Mucosa of descending colon (tissue), 3 donors: ENCODE measurements around the gene LGR6. TPM values are rescaled to one million over a fixed set of nuclear protein-coding genes. Genes with fewer than 3 reads are reported as not detected.

Source experiments
- ATAC-seq: fragments of 200-7000 bp; cut with Tn5 transposase; one replicate; pipeline ENCODE4 v1.9.1; 2020; ENCODE audit warnings: mild to moderate bottlenecking, moderate library complexity
- DNase-seq, 3 donors: peaks; one replicate each; pipeline ENCODE4 v3.0.0-alpha.2; 2020
- H3K36me3 ChIP-seq: fragments of 200-600 bp; one replicate; pipeline ENCODE4 v1.8.0; 2021; ENCODE audit warnings: low read depth, mild to moderate bottlenecking
- H3K4me1 ChIP-seq: fragments of 200-600 bp; one replicate; pipeline ENCODE4 v1.8.0; 2021; ENCODE audit warnings: low read depth, mild to moderate bottlenecking
- H3K4me3 ChIP-seq: fragments of 200-600 bp; one replicate; pipeline ENCODE4 v1.8.0; 2021; ENCODE audit warnings: mild to moderate bottlenecking
- H3K9me3 ChIP-seq: fragments of 200-600 bp; one replicate; pipeline ENCODE4 v1.8.0; 2021; ENCODE audit warnings: mild to moderate bottlenecking
- CTCF ChIP-seq: fragments of 200-600 bp; IDR thresholded peaks from one replicate; pipeline ENCODE4 v1.8.0; 2022; ENCODE audit warnings: antibody characterized with exemption, mild to moderate bottlenecking
- intact Hi-C, 2 donors: fragments of 100-400 bp; cut with DNase I in 1 of 2; cut with micrococcal nuclease in 1 of 2; formaldehyde crosslinking; loops; one replicate each; pipeline versions ENCODE4 v1.11.0 to v1.11.1; 2022; cut with DNase I, micrococcal nuclease
- total RNA-seq, 3 donors: library from RNA; stranded (reverse); fragmentation: NEBNext Ultra II Directional in 2 of 3; extraction: Animal tissue kit (Norgen Biotek cat#: 25700) in 2 of 3; gene quantifications; one replicate each; pipeline versions ENCODE4 v1.2.1 to v1.2.4, GENCODE V29; 2021 to 2023
- donor health status: DM: no; HTN: no; CAD: no; lungs with moderate emphysema.
- donor health status: DM: no; HTN: no; CAD: no.
- donor health status: DM: no; HTN: yes; CAD: no.

The LGR6 gene
- total RNA-seq, 3 donors from 2014 or later = 0.66 to 4.2 (median 1.3) TPM

GRCh38 chr1:202310071-202310725 lies 116.6 kb downstream of the LGR6 start:
- TF ChIP-seq CTCF = no peak
- no peak overlapping the region for H3K4me3 ChIP-seq
- H3K4me1 ChIP-seq = no peaks in the 10 kb centered on the region
- H3K9me3 ChIP-seq = no peaks in the 10 kb centered on the region
- no peak for DNase-seq
- peak; percentile 59 for ATAC-seq
- intact Hi-C loops = loop anchor here in 1 of 2 donors (10.0 kb wide), 1 partner anchor 125 kb away; no protein-coding TSS in a partner anchor
- H3K36me3 ChIP-seq = no peaks in the 10 kb centered on the region

- no peak for DNase-seq
- no peak for ATAC-seq
- no peak for TF ChIP-seq CTCF
- H3K4me1 ChIP-seq = no peaks in the 10 kb centered on the region
- intact Hi-C loops = loop anchor here in 1 of 2 donors (10.0 kb wide), 1 partner anchor 126 kb away; no protein-coding TSS in a partner anchor
- no peaks in the 10 kb centered on the region for H3K9me3 ChIP-seq
- no peaks in the 10 kb centered on the region for H3K36me3 ChIP-seq
- H3K4me3 ChIP-seq = no peak overlapping the region
These were observed 117.1 kb downstream of the LGR6 start for GRCh38 chr1:202310746-202311145.

GRCh38 chr1:202311875-202312635 lies 118.5 kb downstream of the LGR6 start:
- DNase-seq (no peak), ATAC-seq (no peak)
- intact Hi-C loops = loop anchor here in 1 of 2 donors (10.0 kb wide), 1 partner anchor 127 kb away; no protein-coding TSS in a partner anchor
- Histone ChIP-seq H3K4me1 (no peaks in the 10 kb centered on the region), H3K4me3 (no peak overlapping the region), H3K36me3 (no peaks in the 10 kb centered on the region), H3K9me3 (no peaks in the 10 kb centered on the region)
- TF ChIP-seq CTCF = no peak

- TF ChIP-seq CTCF = peak; percentile 86
- ATAC-seq = peak; percentile 95
- DNase-seq = peak; percentile 67 to 92 (median 89)
These were observed 122.1 kb downstream of the LGR6 start for GRCh38 chr1:202315576-202316168.

GRCh38 chr1:202316186-202316585 lies 122.6 kb downstream of the LGR6 start:
- TF ChIP-seq CTCF = no peak
- ATAC-seq (no peak), DNase-seq (no peak)
- H3K9me3 ChIP-seq = no peaks in the 10 kb centered on the region
- intact Hi-C loops = loop anchor here (5.0 to 10.0 kb wide), 2 partner anchors 129 to 131 kb away; no protein-coding TSS in a partner anchor
- no peak overlapping the region for H3K4me3 ChIP-seq
- H3K36me3 ChIP-seq = no peaks in the 10 kb centered on the region
- H3K4me1 ChIP-seq = no peaks in the 10 kb centered on the region

More at GRCh38 chr1:202315576-202316168, 122.1 kb downstream of the LGR6 start:
- no peaks in the 10 kb centered on the region for H3K9me3 ChIP-seq
- no peaks in the 10 kb centered on the region for H3K4me1 ChIP-seq
- no peak overlapping the region for H3K4me3 ChIP-seq
- no peaks in the 10 kb centered on the region for H3K36me3 ChIP-seq
- intact Hi-C loops = loop anchor here (5.0 to 10.0 kb wide), 2 partner anchors 128 to 131 kb away; no protein-coding TSS in a partner anchor
